H1 (cell line): ENCODE data around the gene SART1. TPM values are rescaled to one million over a fixed set of nuclear protein-coding genes. Genes with fewer than 3 reads are reported as not detected.

Experiments used
- CTCF ChIA-PET: fragments of 300-600 bp; sonication (Branson Sonifier 250); formaldehyde crosslinking; loops from one replicate; lab custom pipeline; 2021; ENCODE audit not compliant: partially characterized antibody; lab: Charles Lee
- POLR2A ChIA-PET: fragments of 300-600 bp; sonication (Branson Sonifier 250); formaldehyde crosslinking; loops from one replicate; lab custom pipeline; 2021; ENCODE audit warnings: inconsistent platforms; ENCODE audit not compliant: partially characterized antibody; lab: Charles Lee
- DNase-seq, 2 experiments: peaks; one replicate each; pipeline versions ENCODE4 v3.0.0 to v3.0.0-alpha.2; 2010 to 2022; ENCODE audit warnings: low spot score in 2 of 2, low read depth in 1 of 2, mixed read lengths in 1 of 2
- FAIRE-seq: peaks from 2 replicates; lab custom pipeline; 2011; peaks lifted over from hg19 to GRCh38; lab: Jason Lieb, UNC
- H2AFZ ChIP-seq: 2 replicates; pipeline ENCODE4 v1.8.1; 2012; ENCODE audit warnings: low read length, inconsistent platforms
- H2AK5ac ChIP-seq: 2 replicates; pipeline ENCODE4 v1.6.1; 2013; ENCODE audit warnings: low read depth, low read length
- H2BK120ac ChIP-seq: replicated peaks from 2 replicates; pipeline ENCODE3; 2013; ENCODE audit warnings: low read depth, low read length, inconsistent platforms
- H2BK12ac ChIP-seq: 2 replicates; pipeline ENCODE4 v1.6.1; 2013; ENCODE audit warnings: low read depth, low read length
- H2BK15ac ChIP-seq: 2 replicates; pipeline ENCODE4 v1.6.1; 2013; ENCODE audit warnings: low read length
- H2BK20ac ChIP-seq: 2 replicates; pipeline ENCODE4 v1.6.1; 2013; ENCODE audit warnings: low read length
- H2BK5ac ChIP-seq: 2 replicates; pipeline ENCODE4 v1.6.1; 2013; ENCODE audit warnings: low read depth, low read length
- H3K14ac ChIP-seq: 2 replicates; pipeline ENCODE4 v1.6.1; 2013; ENCODE audit warnings: inconsistent platforms; ENCODE audit not compliant: insufficient read length
- H3K18ac ChIP-seq: 2 replicates; pipeline ENCODE4 v1.6.1; 2013; ENCODE audit warnings: low read length; ENCODE audit errors: extremely low read depth
- H3K23ac ChIP-seq: 2 replicates; pipeline ENCODE4 v1.6.1; 2013; ENCODE audit warnings: inconsistent platforms; ENCODE audit not compliant: insufficient read length
- H3K23me2 ChIP-seq: 2 replicates; pipeline ENCODE4 v1.6.1; 2013; ENCODE audit warnings: low read depth, low read length
- H3K27ac ChIP-seq: 2 replicates; pipeline ENCODE4 v1.6.1; 2011; ENCODE audit warnings: low read depth, low read length, inconsistent platforms
- H3K27me3 ChIP-seq, 4 experiments: replicated peaks in 1 of 4; 1 replicate in 1 of 4; 2 replicates in 3 of 4; pipeline versions ENCODE4 v1.6.1 to v1.8.1; 2011 to 2013; ENCODE audit warnings: low read length in 3 of 4, mild to moderate bottlenecking in 3 of 4, inconsistent platforms in 2 of 4, mixed read lengths in 2 of 4, moderate library complexity in 1 of 4; ENCODE audit not compliant: control insufficient read depth in 3 of 4, insufficient read depth in 3 of 4; ENCODE audit errors: extremely low read depth in 1 of 4
- H3K36me3 ChIP-seq, 4 experiments: 2 replicates each; pipeline versions ENCODE4 v1.6.1 to v1.8.1; 2011 to 2013; ENCODE audit warnings: mild to moderate bottlenecking in 4 of 4, low read length in 3 of 4, moderate library complexity in 2 of 4, control low read depth in 1 of 4, inconsistent platforms in 1 of 4; ENCODE audit not compliant: insufficient read depth in 4 of 4, control insufficient read depth in 2 of 4
- H3K4ac ChIP-seq: replicated peaks from 2 replicates; pipeline ENCODE3; 2013; ENCODE audit warnings: low read length, low read depth, mixed read lengths, inconsistent platforms; ENCODE audit not compliant: insufficient read length
- H3K4me1 ChIP-seq, 4 experiments: replicated peaks in 1 of 4; 1 replicate in 1 of 4; 2 replicates in 3 of 4; pipeline versions ENCODE4 v1.6.1 to v1.8.1; 2011 to 2013; ENCODE audit warnings: low read length in 3 of 4, inconsistent platforms in 2 of 4, mixed read lengths in 1 of 4; ENCODE audit not compliant: insufficient read depth in 4 of 4, control insufficient read depth in 3 of 4
- H3K4me2 ChIP-seq, 2 experiments: 2 replicates each; pipeline versions ENCODE4 v1.6.1 to v1.8.1; 2011 to 2013; ENCODE audit warnings: low read depth in 2 of 2, low read length in 2 of 2, control low read depth in 1 of 2, inconsistent platforms in 1 of 2, mild to moderate bottlenecking in 1 of 2; ENCODE audit not compliant: insufficient read depth in 1 of 2
- H3K4me3 ChIP-seq, 4 experiments: fragments of 200-600, 300-600 bp in 1 of 4; sonication (generic), shearing (Covaris generic), sonication (Bioruptor Twin) in 1 of 4; 2 replicates each; pipeline versions ENCODE4 v1.5.1 to v1.8.1; 2011 to 2016; ENCODE audit warnings: low read length in 4 of 4, low read depth in 3 of 4, control low read depth in 2 of 4, inconsistent platforms in 2 of 4, mild to moderate bottlenecking in 2 of 4, mixed read lengths in 1 of 4, moderate library complexity in 1 of 4; ENCODE audit not compliant: insufficient read depth in 2 of 4; ENCODE audit errors: extremely low read depth in 1 of 4
- H3K56ac ChIP-seq: replicated peaks from 2 replicates; pipeline ENCODE3; 2013; ENCODE audit warnings: low read depth, mild to moderate bottlenecking, mixed read lengths, low read length, inconsistent platforms; ENCODE audit not compliant: insufficient read length
- H3K79me1 ChIP-seq: 2 replicates; pipeline ENCODE4 v1.6.1; 2013; ENCODE audit warnings: low read depth, low read length, control low read depth
- H3K79me2 ChIP-seq, 2 experiments: 2 replicates each; pipeline versions ENCODE4 v1.6.1 to v1.8.1; 2012 to 2013; ENCODE audit warnings: low read length in 2 of 2, mild to moderate bottlenecking in 2 of 2, inconsistent platforms in 1 of 2; ENCODE audit not compliant: insufficient read depth in 2 of 2, control insufficient read depth in 1 of 2
- H3K9ac ChIP-seq, 4 experiments: replicated peaks in 1 of 4; 1 replicate in 1 of 4; 2 replicates in 3 of 4; pipeline versions ENCODE4 v1.6.1 to v1.8.1; 2011 to 2013; ENCODE audit warnings: low read depth in 3 of 4, low read length in 3 of 4, control low read depth in 2 of 4, mild to moderate bottlenecking in 2 of 4, moderate library complexity in 2 of 4, inconsistent platforms in 1 of 4; ENCODE audit errors: extremely low read depth in 1 of 4
- H3K9me3 ChIP-seq, 2 experiments: 2 replicates each; pipeline versions ENCODE4 v1.6.1 to v1.8.1; 2012 to 2013; ENCODE audit warnings: mild to moderate bottlenecking in 2 of 2, moderate library complexity in 2 of 2, control low read depth in 1 of 2, inconsistent platforms in 1 of 2, low read depth in 1 of 2, low read length in 1 of 2, mixed read lengths in 1 of 2; ENCODE audit not compliant: insufficient read depth in 2 of 2
- H4K20me1 ChIP-seq, 2 experiments: replicated peaks in 1 of 2; 2 replicates each; pipeline versions ENCODE3 to v1.8.1; 2011 to 2013; ENCODE audit warnings: inconsistent platforms in 2 of 2, low read length in 2 of 2, mild to moderate bottlenecking in 1 of 2; ENCODE audit not compliant: insufficient read depth in 2 of 2, control insufficient read depth in 1 of 2
- H4K5ac ChIP-seq: 2 replicates; pipeline ENCODE4 v1.6.1; 2013; ENCODE audit warnings: low read length, low read depth, mixed read lengths, inconsistent platforms; ENCODE audit not compliant: insufficient read length
- H4K8ac ChIP-seq: 2 replicates; pipeline ENCODE4 v1.8.0; 2013; ENCODE audit warnings: mild to moderate bottlenecking, moderate library complexity, low read length, inconsistent platforms; ENCODE audit not compliant: insufficient read depth; ENCODE audit errors: extremely low read depth
- H4K91ac ChIP-seq: replicated peaks from 2 replicates; pipeline ENCODE3; 2013; ENCODE audit warnings: low read length, mixed read lengths, inconsistent platforms; ENCODE audit not compliant: insufficient read length
- CBX8 ChIP-seq: fragments of 300-800, 300-1000 bp; sonication (generic); IDR thresholded peaks from 2 replicates; pipeline ENCODE4 v1.7.1; 2016; ENCODE audit warnings: low read depth, low read length, borderline replicate concordance
- CEBPB ChIP-seq: IDR thresholded peaks from 2 replicates; pipeline ENCODE4 v1.6.1; 2012; ENCODE audit warnings: low read depth, low read length
- CREB1 ChIP-seq: IDR thresholded peaks from 2 replicates; pipeline ENCODE4 v1.6.1; 2012; ENCODE audit warnings: inconsistent platforms
- EZH2 ChIP-seq: fragments of 200-600 bp; sonication (generic); IDR thresholded peaks from 2 replicates; pipeline ENCODE4 v1.7.1; 2012; ENCODE audit warnings: low read depth, mild to moderate bottlenecking, moderate library complexity, low read length, inconsistent platforms; ENCODE audit not compliant: severe bottlenecking
- JUND ChIP-seq: IDR thresholded peaks from 2 replicates; pipeline ENCODE4 v1.6.1; 2011; ENCODE audit warnings: mild to moderate bottlenecking, improper control_type of control experiment, low read length
- NRF1 ChIP-seq: IDR thresholded peaks from 2 replicates; pipeline ENCODE4 v1.6.1; 2011; ENCODE audit warnings: mild to moderate bottlenecking, low read depth, low read length, improper control_type of control experiment
- SP4 ChIP-seq: IDR thresholded peaks from 2 replicates; pipeline ENCODE4 v1.6.1; 2012; ENCODE audit warnings: low read length, inconsistent platforms
- TBP ChIP-seq: IDR thresholded peaks from 2 replicates; pipeline ENCODE4 v1.6.1; 2011; ENCODE audit warnings: low read depth, low read length, improper control_type of control experiment
- USF2 ChIP-seq: IDR thresholded peaks from 2 replicates; pipeline ENCODE4 v1.6.1; 2011; ENCODE audit warnings: low read length, improper control_type of control experiment
- ZNF274 ChIP-seq: IDR thresholded peaks from 2 replicates; pipeline ENCODE4 v1.7.0; 2012; ENCODE audit warnings: low read length, borderline replicate concordance; ENCODE audit errors: extremely low read depth
- WGBS, 2 experiments: shearing (Covaris generic) in 1 of 2; methylation state at CpG; one replicate each; pipeline versions ENCODE4 v1.1.6 to v1.1.7; 2013 to 2015; ENCODE audit warnings: low lambda C conversion rate in 2 of 2, mixed read lengths in 2 of 2, inconsistent platforms in 1 of 2, low coverage in 1 of 2, missing lambda C conversion rate in 1 of 2; ENCODE audit not compliant: insufficient replicate concordance in 2 of 2, insufficient coverage in 1 of 2, insufficient read length in 1 of 2; ENCODE audit errors: extremely low coverage in 1 of 2, missing lambda C conversion rate in 1 of 2; 5-methylcytosine and 5-hydroxymethylcytosine counted together
- polyA plus RNA-seq, 7 experiments: library from polyadenylated mRNA; depleted of rRNA in 3 of 7; stranded (reverse) in 5 of 7; unstranded in 2 of 7; fragments of >200 nt in 5 of 7; fragments of 200-250 nt in 2 of 7; gene quantifications; 1 replicate in 5 of 7; 2 replicates in 1 of 7; 4 replicates in 1 of 7; pipeline versions ENCODE4 v1.2.1 to v1.2.3, GENCODE V29; 2011 to 2013; ENCODE audit warnings: missing spikeins in 2 of 7, mixed read lengths in 2 of 7
- total RNA-seq: library from RNA; stranded (reverse); fragmentation: NEBNext Ultra II Directional; extraction: Animal tissue kit (Norgen Biotek cat#: 25700); gene quantifications from 2 replicates; pipeline ENCODE4 v1.2.1, GENCODE V29; 2021

SART1 gene
- total and polyA plus RNA-seq, 2 of the 8 experiments (the other 6 are each of a cell fraction or from before 2014, with no cell fraction given), result 9.7 to 46.1 TPM

- CTCF ChIA-PET, result interaction anchor here (1.1 to 18.4 kb wide), 4 partner anchors 92 to 276 kb away, joined by 3 to 281 read pairs (median 4); partner anchors contain the start of genes CCDC85B and FIBP
- H3K27me3 ChIP-seq, result no peaks in the 10 kb centered on the region
- H4K8ac ChIP-seq, result no peak overlapping the region
- no peak overlapping the region for H4K91ac ChIP-seq
- no peaks in the 10 kb centered on the region for H3K9me3 ChIP-seq
- no peak overlapping the region for H3K56ac ChIP-seq
- WGBS, 2 experiments, result 85% methylated on average over 5 of the region's 12 CpGs; no CpG with 5 or more reads in 1 of the 2 experiments
- H3K23ac ChIP-seq, result no peak overlapping the region
- no peak overlapping the region for H3K4me3 ChIP-seq
- H2AK5ac ChIP-seq, result no peak overlapping the region
- no peak overlapping the region for H3K4ac ChIP-seq
- no peak overlapping the region for H3K14ac ChIP-seq
- H3K4me2 ChIP-seq, result no peak overlapping the region
- H3K23me2 ChIP-seq, result no peaks in the 10 kb centered on the region
- H3K9ac ChIP-seq, result no peak overlapping the region
- no peak overlapping the region for H2BK15ac ChIP-seq
- no peak overlapping the region for H4K5ac ChIP-seq
- no peak overlapping the region for H2BK120ac ChIP-seq
- no peak overlapping the region for H2BK12ac ChIP-seq
- H2AFZ ChIP-seq, result no peak overlapping the region
- DNase-seq (no peak), FAIRE-seq (no peak)
- no peak overlapping the region for H2BK20ac ChIP-seq
- H3K27ac ChIP-seq, result no peak overlapping the region
- no peaks in the 10 kb centered on the region for H3K79me2 ChIP-seq
- H3K4me1 ChIP-seq, result no peaks in the 10 kb centered on the region
- H3K36me3 ChIP-seq, result peaks cover 4 to 24% (median 19%) of the 10 kb centered on the region in 4 experiments; a peak in 7 of 8 replicates
- H3K79me1 ChIP-seq, result no peaks in the 10 kb centered on the region
- POLR2A ChIA-PET, result interaction anchor here (0.6 to 1.8 kb wide), 6 partner anchors 14 to 128 kb away, joined by 3 to 5 read pairs (median 3); no protein-coding TSS in a partner anchor
- no peak overlapping the region for H2BK5ac ChIP-seq
- H4K20me1 ChIP-seq, result peaks cover 0 to 2% of the 10 kb centered on the region in 2 experiments
- H3K18ac ChIP-seq, result no peak overlapping the region
- TF ChIP-seq NRF1 (no peak), CEBPB (no peak), EZH2 (no peak), CBX8 (no peak), USF2 (no peak), SP4 (no peak), JUND (no peak), CREB1 (no peak), TBP (no peak), ZNF274 (no peak)
Measured at GRCh38 chr11:65981101-65981740, 19.7 kb downstream of the SART1 start.
